Measurements from ENCODE around the gene OOSP1. TPM values are rescaled to one million over a fixed set of nuclear protein-coding genes. Genes with fewer than 3 reads are reported as not detected.

The OOSP1 gene
- total RNA-seq, 2 experiments from 2014 or later = not detected

Other genes starting within 250 kb of the OOSP1 start
- not detected for gene OR10V1, start 224.6 kb upstream of the OOSP1 start, total RNA-seq
- 10 to 100 TPM; 39.6 to 42.0 TPM for gene STX3, start 183.1 kb upstream of the OOSP1 start, total RNA-seq
- gene MRPL16, start 127.7 kb upstream of the OOSP1 start, total RNA-seq = 10 to 100 TPM; 77.1 to 78.3 TPM
- gene CBLIF, start 92.9 kb upstream of the OOSP1 start, total RNA-seq = not detected
- gene TCN1, start 71.9 kb upstream of the OOSP1 start, total RNA-seq = not detected
- not detected for gene OOSP3, start 59.6 kb upstream of the OOSP1 start, total RNA-seq
- not detected for gene OOSP4A, start 25.6 kb downstream of the OOSP1 start, total RNA-seq
- not detected for gene OOSP4B, start 78.7 kb downstream of the OOSP1 start, total RNA-seq
- gene OOSP2, start 102.0 kb downstream of the OOSP1 start, total RNA-seq = not detected
- not detected for gene MS4A3, start 118.2 kb downstream of the OOSP1 start, total RNA-seq
- not detected for gene MS4A2, start 150.2 kb downstream of the OOSP1 start, total RNA-seq
- gene MS4A6A, start 244.7 kb downstream of the OOSP1 start, total RNA-seq = not detected

All from activated CD4-positive, alpha-beta T cell treated with anti-CD3 and anti-CD28 coated beads, Interleukin-2, amount 10 ng/mL, durations not matched to agents 7 days and 5 days (primary cell).